HT-29 (cell line): Measurements from ENCODE around the gene HSD17B12. TPM values are rescaled to one million over a fixed set of nuclear protein-coding genes. Genes with fewer than 3 reads are reported as not detected.

ENCODE experiments used
- DNase-seq: peaks from one replicate; pipeline ENCODE4 v3.0.0-alpha.2; 2015; ENCODE audit warnings: low spot score
- total RNA-seq: library from RNA; depleted of rRNA; stranded (reverse); fragments of >200 nt; shearing (Covaris generic); gene quantifications from 2 replicates; pipeline ENCODE4 v1.2.3, GENCODE V29; 2014

HSD17B12 gene
- total RNA-seq, 1 experiment from 2014 or later: 119 TPM

DNA sequence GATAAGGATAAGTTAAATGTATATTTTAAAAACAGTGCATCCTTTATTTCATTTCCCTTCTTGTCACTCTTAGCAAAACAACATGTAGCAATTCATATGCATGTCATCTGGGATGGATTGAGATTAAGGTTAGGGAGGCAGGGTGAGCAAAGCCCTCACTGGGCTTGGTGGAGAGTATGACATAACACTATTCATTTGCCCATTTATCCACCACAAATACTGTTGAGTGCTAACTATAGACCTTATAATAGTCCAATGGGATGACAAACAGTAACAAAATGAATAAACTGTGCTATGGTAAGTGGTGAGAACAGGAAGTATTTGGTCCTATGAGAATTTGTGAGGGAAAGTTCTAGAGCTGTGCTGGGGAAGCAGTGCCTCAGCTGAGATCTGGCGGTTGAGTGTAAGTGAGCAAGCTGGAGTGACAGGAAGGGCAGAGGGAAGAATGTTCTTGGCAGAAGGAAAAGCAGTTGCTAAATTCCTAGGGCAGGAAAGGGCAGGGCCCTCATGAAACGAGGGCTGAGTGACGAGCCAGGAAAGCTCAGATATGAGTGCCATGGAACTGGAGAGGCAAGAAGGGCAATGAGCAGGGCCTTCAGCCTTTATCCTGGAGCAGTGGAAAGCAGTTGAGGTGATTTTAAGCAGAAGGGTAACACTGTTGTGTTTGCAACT, 6.7 kb downstream of the HSD17B12 start:
- no peak for DNase-seq

DNA sequence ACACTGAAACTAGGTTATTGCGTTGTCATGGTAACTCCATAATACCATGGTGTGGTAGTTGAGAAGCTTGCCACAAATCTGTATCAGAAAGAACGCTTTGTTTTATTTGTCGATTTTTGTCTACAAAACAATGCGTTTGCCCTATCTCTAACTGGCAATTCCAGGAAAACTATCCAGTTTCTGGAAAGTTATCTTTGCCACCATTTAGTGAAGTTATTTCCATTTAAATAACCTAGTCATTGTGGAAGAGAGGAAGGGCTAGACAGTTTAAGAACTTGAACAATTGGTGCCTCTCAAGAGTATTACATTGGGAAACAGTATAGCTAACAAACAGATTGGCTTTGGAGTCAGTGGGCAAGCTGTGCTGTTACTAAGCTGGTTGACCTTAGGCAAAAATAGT, 7.9 kb downstream of the HSD17B12 start:
- no peak for DNase-seq

DNA sequence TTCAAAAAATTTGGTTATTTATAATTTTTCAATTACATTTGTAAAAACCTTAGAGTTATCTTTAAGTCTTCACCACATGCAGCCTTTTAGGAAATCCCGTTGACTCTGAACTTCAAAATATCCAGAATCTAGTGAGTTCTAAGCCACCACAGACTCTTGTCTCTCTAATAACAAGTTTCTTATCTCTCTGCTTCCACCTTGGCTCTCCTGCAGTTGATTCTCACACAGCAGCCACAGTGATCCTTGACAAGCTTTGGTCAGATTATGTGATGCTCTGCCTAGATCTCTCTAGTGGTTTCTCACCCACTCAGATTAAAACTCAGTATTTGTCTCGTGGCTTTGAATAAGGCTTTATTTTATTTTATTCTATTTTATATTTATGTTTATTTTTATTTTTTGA, 8.6 kb downstream of the HSD17B12 start:
- DNase-seq: no peak

DNA sequence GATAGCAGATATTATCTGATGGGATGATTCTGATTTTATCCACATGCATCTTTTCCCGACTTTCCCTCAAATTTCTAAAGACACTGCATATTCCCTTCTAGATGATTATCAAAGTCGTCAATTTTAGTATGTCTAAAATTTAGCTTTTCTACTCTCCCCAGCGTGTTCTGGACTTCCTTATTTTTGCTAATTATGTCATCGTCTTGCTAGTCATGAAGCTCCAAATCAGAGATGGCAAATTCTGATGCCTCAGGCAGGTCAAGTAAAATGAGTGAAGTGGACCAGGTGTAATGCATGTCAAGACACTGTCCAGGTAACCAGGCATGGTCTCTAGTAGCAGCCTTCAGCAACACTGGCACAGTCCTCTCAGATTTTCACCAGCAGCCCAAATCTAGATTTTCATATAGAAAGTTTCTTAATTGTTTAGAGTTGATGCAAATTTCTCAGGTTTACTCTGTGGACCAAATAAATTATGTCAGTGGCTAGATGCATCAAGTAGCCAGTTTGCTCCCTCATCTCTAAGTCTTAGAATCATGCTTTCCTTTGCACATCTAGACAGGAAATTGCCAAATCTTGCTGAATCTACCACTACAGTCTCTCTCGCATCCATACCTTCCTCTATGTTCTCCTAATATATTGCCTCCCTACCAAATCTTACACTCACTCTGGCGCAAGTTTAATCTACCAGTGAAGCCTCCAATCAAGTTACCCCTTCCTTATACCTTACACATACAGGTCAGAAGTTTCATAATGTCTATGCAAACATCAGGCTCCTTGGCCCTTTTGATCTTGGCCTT, 10.6 kb downstream of the HSD17B12 start:
- no peak for DNase-seq

DNA sequence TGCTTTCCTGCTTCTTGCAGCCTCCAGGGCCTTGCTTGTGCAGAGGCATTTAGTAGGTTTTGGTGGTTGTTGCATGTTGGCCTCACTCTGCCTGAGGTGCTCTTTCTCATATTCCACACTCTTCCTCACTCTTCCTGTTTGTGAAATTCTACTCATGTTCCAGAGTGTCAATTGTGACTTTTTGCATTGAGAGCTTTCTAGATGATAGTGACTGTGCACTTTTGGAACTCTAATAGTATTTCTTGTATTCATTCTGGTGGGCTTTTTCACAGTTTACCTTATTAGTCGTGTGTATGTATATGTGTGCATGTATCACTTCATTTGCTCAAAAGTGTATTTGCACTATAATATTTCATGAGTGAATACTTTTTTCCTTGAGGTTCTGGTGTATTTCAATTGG, 11.3 kb downstream of the HSD17B12 start:
- DNase-seq: no peak

DNA sequence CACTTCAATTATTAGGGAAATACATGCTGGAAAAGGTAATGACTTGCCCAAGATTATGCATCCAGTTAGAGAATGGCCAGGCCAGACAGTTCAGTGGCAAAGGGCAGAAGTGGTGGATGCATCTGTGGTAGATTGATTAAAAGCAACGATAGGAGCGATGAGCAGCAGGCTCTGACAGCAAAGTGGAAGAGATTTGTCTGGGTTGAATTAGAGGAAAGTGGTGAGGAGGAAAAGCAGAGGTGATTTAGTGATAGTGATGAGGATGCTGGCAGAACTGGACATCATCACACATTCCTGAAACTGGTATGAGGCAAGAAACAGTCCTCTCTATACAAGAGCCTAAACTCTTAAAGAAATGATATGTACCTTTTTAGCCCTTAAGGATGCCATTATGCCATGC, 12.5 kb downstream of the HSD17B12 start:
- no peak for DNase-seq

DNA sequence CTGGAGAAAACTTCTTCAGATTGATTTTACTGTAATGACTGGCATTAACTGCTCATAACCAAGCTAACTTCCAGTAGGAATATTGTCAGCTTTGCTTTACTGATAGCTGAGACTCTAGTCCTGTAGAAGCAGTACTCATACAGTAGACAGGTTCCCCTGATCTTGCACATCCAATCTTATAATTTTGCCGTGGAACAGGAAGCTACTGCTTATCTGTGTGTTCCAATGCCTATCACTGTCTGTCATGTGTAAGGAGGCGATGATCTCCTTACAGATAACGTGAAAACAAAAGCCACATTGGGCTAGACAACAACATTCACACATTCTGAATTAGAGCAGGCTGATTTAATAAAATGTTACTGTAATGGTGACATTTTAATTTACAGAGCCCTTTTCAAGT, 13.2 kb downstream of the HSD17B12 start:
- no peak for DNase-seq

DNA sequence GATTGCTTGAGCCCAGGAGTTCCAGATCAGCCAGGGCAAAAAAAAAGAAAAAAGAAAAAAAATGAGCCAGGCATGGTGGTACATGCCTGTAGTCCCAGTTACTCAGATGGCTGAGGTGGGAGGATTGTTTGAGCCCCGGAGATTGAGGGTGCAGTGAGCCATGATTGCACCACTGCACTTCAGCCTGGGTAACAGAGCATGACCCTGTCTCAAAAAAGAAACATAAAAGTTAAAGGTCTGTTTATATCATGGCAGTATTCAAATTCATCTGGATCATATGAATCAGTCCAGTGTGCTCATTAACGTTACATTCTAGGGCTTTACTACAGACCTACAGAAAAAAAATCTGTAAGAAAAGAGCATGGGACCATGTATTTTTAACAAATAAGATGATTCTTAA, 13.9 kb downstream of the HSD17B12 start:
- no peak for DNase-seq

DNA sequence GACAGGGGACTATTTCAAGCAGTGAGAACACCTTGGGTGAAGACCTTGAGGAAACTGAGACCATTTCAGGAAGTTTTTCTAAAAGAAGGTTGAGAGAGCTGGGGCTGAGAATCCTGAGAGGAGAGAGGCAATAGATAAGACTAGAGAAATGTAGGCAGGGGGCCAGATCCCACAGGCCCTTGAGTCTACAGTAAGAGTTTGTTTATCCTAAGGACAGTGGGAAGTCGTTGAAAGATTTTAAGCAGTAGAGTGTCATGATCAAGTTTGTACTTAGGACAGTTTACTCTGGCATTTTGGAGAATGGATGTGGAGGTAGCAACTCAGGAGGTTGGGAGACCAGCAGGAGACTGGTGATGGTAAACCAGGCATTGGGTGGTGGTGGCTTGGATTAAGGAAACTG, 17.1 kb downstream of the HSD17B12 start:
- DNase-seq: no peak

DNA sequence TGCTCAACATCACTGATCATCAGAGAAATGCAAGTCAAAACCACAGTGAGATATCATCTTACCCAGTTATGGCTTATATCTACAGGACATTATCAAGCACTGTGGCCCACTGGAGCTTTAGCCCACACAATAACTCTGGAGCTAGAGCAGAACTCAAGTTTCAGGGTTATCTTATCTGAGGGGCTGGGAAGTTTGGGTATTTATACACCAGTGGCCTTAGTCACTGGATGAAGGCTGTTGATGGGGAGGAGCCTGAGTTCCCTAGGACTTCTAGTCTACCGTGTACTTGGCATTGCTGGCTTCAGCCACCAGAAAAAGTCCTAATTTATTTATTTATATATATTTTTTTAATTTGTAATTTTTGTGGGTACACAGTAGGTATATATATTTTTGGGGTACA, 19.3 kb downstream of the HSD17B12 start:
- DNase-seq: no peak

DNA sequence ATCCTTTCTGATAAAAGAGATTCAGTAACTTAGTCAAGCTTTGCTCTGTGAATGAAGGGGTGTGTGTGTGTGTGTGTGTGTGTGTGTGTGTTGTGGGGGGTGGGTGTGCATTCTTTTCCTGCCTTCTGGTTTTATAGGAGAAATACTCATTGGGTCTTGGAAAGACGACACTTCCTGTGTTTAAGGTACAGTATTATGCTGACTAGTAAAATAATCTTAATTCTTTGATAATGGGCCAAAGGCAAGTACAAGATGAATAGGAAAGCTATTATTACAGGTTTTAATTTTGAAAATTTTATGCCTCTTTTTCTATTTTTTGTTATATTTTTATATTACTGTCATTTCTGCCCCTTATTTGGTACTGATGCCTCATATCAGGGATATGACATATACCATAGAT, 26.1 kb downstream of the HSD17B12 start:
- no peak for DNase-seq

DNA sequence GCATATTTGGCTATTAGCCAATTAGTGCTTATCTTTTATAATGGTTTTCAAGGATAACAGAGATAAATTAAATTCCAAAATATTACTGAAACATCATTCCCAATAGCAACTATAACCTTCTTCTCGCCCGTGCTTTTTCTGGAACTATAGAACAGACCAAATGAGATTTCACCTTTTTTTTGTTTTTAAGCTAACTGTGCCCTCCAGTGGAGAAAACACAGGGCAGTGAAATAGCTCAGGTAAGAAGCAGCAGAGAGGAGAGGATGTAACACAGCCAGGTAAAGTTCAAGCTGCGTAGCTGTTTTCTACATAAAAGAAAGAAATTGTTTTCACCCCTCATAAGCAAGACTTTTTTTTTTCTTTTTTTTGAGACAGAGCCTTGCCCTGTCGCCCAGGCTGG, 28.2 kb downstream of the HSD17B12 start:
- DNase-seq: peak; percentile 31

DNA sequence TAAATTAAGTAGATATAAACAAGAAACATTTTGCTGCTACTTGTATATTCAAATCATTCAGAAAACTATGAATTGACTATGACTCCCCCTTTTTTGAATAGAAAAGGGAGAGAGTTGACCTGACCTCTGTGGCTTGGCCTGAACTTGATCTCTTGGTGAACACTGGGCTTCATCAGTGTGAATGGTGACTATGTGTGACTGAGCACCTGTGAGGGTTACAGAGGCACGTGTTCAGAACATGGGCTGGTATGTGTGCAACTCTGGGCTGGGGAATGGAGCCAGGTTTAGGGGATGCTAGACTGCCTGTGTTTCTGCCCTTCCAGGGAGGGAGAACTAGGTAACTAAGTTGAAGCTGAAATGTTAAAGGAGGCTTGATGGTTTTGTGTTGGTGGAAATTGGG, 29.2 kb downstream of the HSD17B12 start:
- no peak for DNase-seq

DNA sequence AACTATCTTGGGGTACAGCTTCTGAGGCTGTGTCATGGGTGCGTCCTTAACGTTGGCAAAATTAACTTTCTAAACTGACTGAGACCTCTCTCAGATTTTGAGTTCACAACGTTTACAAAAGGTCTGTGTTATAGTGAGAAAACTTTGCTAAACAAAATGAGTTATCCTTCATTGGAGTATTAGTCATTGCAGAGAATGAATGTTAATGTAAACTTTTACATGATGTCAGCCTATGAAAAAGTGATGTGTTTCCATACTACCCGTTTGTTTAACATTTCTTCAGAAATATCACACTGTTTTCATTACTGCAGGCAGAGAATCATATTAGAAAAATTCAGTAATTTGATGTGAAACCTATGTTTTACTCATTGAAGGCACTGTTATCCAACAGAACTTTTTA, 32.1 kb downstream of the HSD17B12 start:
- DNase-seq: no peak

DNA sequence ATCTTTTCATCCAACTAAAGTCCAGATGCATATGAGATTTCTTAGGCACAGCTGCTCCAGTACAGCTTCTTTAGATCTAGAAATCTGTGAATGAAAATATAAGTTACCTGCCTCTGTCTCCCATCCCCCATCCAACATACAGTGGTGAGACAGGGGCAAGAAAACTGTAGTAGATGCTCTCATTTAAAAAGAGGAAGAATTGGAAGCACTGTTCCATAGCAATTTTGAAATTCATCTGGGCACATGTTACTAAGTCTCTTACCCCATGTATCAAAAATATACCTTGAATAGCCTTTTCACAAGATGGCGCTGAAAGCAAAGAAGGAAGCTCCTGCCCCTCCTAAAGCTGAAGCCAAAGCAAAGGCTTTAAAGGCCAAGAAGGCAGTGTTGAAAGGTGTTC, 37.8 kb downstream of the HSD17B12 start:
- DNase-seq: no peak

DNA sequence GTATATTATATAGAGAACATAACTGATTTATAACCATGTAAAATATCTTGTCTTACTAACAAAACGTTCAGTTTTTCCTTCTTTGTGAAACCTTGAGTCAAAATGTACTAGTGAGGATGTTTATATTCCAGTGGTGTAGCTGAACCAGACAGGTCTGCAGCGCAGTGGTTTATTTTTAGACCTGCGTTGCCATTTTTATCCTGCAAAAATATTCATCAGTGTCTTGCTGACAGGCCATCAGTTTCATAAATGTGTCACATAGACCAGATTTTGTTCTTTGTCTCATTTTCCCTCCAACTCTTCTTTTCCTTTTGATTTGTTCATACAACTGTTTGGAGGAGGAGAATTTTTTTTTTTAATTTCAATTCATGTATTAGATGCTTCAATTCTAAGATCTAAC, 43.1 kb downstream of the HSD17B12 start:
- no peak for DNase-seq

DNA sequence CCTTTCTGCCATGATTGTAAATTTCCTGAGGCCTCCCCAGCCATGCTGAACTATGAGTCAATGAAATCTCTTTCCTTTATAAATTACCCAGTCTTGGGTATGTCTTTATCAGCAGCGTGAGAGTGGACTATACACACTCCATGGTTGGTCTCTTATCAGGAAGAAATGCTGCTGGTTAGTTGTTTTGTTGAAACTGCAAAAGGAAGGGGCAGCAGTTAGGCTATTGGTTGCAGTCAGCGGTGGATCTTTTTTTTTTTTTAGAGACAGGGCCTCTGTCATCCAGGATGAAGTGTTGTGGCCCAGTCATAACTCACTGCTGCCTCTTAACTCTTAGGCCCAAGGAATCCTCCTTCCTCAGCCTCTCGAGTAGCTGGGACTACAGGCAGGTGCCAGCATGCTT, 51.7 kb downstream of the HSD17B12 start:
- no peak for DNase-seq

DNA sequence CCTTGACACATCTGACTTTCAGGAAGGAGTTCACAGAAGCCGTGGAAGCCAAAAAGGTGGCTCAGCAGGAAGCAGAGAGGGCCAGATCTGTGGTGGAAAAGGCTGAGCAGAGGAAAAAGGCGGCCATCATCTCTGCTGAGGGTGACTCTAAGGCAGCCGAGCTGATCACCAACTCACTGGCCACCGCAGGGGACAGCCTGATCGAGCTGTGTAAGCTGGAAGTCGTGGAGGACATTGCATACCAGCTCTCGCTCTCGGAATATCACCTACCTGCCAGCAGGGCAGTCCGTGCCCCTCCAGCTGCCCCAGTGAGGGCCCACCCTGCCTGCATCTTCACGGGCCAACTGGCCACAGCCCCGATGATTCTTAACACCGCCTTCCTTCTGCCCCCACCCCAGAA, 53.7 kb downstream of the HSD17B12 start:
- DNase-seq: no peak

DNA sequence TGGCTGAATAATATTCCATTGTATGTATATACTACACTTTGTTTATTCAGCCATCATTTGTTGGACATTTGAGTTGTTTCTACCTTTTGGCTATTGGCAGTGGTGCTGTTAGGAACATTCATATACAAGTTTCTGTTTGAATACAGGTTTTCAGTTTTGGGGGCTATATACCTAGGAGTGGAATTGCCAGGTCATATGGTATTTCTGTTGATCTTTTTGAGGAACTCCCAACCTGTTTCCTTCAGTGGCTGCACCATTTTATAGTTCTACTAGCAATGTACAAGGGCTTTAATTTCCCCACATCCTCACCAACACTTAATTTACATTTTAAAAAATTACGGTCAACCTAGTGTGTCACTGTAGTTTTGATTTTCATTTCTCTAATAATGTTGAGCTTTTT, 54.6 kb downstream of the HSD17B12 start:
- DNase-seq: no peak

DNA sequence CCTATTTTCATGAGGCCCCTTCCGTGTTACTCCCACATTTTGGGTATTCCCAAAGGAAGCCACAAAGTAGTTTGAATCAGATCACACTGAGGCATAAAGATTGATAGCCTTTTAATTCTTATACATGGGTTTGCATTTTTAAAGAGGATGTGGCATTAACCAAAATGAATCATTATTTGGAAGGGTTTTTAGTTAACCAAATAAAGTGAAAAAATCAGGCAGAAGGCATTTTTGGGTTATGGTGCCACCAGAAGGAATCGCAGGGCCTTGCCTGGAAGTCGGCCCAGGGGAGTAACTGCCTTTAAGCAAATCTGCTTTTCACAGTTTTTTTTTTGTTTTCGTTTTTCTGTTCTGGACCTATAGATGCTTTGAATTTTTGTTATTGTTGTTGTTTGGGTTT, 55.4 kb downstream of the HSD17B12 start:
- no peak for DNase-seq

DNA sequence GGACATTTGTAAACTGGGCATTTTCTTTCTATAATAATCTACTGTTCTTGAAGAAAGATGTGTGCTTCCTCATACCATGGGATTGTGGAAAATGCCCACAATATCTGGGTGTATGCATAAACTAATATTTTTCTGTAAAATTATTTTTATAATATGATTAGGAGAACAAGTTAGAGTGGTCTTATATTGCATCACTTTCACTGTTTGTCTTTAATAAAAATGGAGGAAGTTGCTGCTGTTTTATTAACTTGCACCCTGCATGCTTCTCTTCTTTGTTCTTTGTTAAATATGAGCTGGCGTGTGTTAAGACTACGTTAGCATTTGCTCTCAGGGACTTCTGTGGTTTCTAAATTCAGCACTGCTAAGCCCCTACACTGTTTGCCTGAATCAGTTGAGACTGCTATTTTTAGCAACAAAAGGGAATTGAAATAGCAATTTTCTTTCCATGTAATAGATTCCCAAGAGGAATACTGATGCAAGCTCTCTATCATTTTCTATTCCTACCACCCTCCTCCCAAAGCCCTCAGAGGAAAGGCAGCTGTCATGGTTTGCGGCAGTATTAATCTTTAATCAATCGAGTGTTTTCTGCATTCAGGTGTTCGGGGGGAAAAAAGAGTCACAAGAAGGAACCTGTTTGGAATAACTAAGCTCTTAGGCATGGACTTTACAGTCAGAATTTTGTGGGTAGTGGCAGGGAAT, 56.1 kb downstream of the HSD17B12 start:
- no peak for DNase-seq

DNA sequence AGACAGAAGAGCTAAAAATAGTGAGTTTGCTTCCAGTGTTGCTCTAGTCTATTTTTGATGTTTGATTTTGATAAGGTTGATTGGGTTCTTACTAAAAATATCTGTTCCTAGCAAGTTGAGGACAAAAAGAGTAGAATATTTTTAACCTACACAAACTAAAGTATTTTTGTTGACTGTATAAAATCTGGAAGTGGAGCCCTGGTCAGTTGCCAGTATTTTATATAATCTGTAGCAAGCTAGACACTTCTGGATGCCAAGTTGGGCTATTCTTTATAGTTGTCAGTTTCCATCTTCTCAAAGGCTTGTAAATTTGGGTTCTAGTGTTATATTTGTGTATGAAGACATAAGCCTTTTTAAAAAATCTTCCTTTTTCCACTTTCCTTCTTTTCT, 56.7 kb downstream of the HSD17B12 start:
- DNase-seq: no peak
